Measurements from ENCODE around the gene LIX1. TPM values are rescaled to one million over a fixed set of nuclear protein-coding genes. Genes with fewer than 3 reads are reported as not detected.

The LIX1 gene
- total and polyA plus RNA-seq, 2 of the 8 experiments (the other 6 are each of a cell fraction or from before 2014, with no cell fraction given): 0.26 to 0.45 TPM

DNA sequence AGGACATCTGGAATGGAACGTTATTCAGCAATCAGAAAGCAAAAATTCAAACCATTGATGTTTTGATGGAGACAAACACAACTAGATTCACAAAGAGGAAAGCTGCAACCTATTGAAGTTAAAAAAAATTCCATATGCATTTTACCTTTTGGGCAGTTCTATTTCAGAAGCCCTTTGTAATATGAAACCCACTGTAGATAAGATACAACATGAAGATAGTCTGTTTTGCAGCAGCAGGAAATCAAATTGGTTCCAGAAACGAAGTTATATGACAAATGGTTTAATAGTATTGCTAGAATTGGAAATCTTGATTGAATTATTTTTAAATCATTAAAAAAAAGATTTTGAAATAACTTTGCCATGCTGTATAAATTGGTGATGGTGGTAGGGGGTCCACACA lies 872 bp downstream of the LIX1 start:
- Histone ChIP-seq H3K18ac (ENCODE audit: extremely low read depth, low read length) (no peak overlapping the region), H3K27ac (ENCODE audit: low read depth, low read length) (no peak overlapping the region), H3K4me1 (replicated peaks in 1 of 4; ENCODE audit: control insufficient read depth in 3 of 4, insufficient read depth in 4 of 4, low read length in 3 of 4) (peaks cover 0 to 6% (median 2%) of the 10 kb centered on the region in 4 experiments; a peak in 4 of 7 replicates), H2BK15ac (ENCODE audit: low read length) (no peak overlapping the region), H4K91ac (replicated peaks; ENCODE audit: insufficient read length, low read length) (no peak overlapping the region), H3K9me3 (ENCODE audit: insufficient read depth in 2 of 2, low read depth in 1 of 2, low read length in 1 of 2) (no peaks in the 10 kb centered on the region), H3K56ac (replicated peaks; ENCODE audit: insufficient read length, low read depth, low read length) (no peak overlapping the region), H3K4ac (replicated peaks; ENCODE audit: insufficient read length, low read depth, low read length) (no peak overlapping the region), H4K8ac (ENCODE audit: extremely low read depth, insufficient read depth, low read length) (no peak overlapping the region), H3K79me2 (ENCODE audit: control insufficient read depth in 1 of 2, insufficient read depth in 2 of 2, low read length in 2 of 2) (no peaks in the 10 kb centered on the region), H2AK5ac (ENCODE audit: low read depth, low read length) (no peak overlapping the region), H4K5ac (ENCODE audit: insufficient read length, low read depth, low read length) (no peak overlapping the region), H3K23me2 (ENCODE audit: low read depth, low read length) (no peaks in the 10 kb centered on the region), H2BK120ac (replicated peaks; ENCODE audit: low read depth, low read length) (no peak overlapping the region), H3K79me1 (ENCODE audit: low read depth, low read length) (no peaks in the 10 kb centered on the region), H3K36me3 (ENCODE audit: control insufficient read depth in 2 of 4, insufficient read depth in 4 of 4, low read length in 3 of 4) (no peaks in the 10 kb centered on the region), H3K14ac (ENCODE audit: insufficient read length) (no peak overlapping the region), H4K20me1 (replicated peaks in 1 of 2; ENCODE audit: control insufficient read depth in 1 of 2, insufficient read depth in 2 of 2, low read length in 2 of 2) (no peaks in the 10 kb centered on the region), H3K9ac (replicated peaks in 1 of 4; ENCODE audit: extremely low read depth in 1 of 4, low read depth in 3 of 4, low read length in 3 of 4) (no peak overlapping the region), H2BK20ac (ENCODE audit: low read length) (no peak overlapping the region), H2BK12ac (ENCODE audit: low read depth, low read length) (no peak overlapping the region), H3K23ac (ENCODE audit: insufficient read length) (no peak overlapping the region), H3K4me3 (ENCODE audit: extremely low read depth in 1 of 4, insufficient read depth in 2 of 4, low read depth in 3 of 4, low read length in 4 of 4) (no peak overlapping the region), H3K27me3 (replicated peaks in 1 of 4; ENCODE audit: control insufficient read depth in 3 of 4, extremely low read depth in 1 of 4, insufficient read depth in 3 of 4, low read length in 3 of 4) (no peaks in the 10 kb centered on the region), H2AFZ (ENCODE audit: low read length) (no peak overlapping the region), H2BK5ac (ENCODE audit: low read depth, low read length) (no peak overlapping the region), H3K4me2 (ENCODE audit: insufficient read depth in 1 of 2, low read depth in 2 of 2, low read length in 2 of 2) (no peak overlapping the region)
- FAIRE-seq: no peak
- ChIA-PET CTCF (ENCODE audit: partially characterized antibody) (interaction anchor here (0.6 to 9.4 kb wide), 26 partner anchors 10 to 454 kb away, joined by 3 to 160 read pairs (median 4); no protein-coding TSS in a partner anchor), POLR2A (ENCODE audit: partially characterized antibody) (no interaction called here)
- WGBS, 2 experiments (ENCODE audit: extremely low coverage in 1 of 2, insufficient coverage in 1 of 2, insufficient read length in 1 of 2, insufficient replicate concordance in 2 of 2, low coverage in 1 of 2, low lambda C conversion rate in 2 of 2, missing lambda C conversion rate in 1 of 2): 72% methylated on average over 2 of the region's 2 CpGs; no CpG with 5 or more reads in 1 of the 2 experiments
- TF ChIP-seq TAF7 (optimal IDR thresholded peaks at IDR 0.05; ENCODE audit: borderline replicate concordance, low read depth, low read length) (no peak), RNF2 (IDR thresholded peaks at IDR 0.05; ENCODE audit: borderline replicate concordance, low read depth, low read length, missing control alignments, poor library complexity, severe bottlenecking) (no peak), HDAC2 (IDR thresholded peaks at IDR 0.05; ENCODE audit: borderline replicate concordance in 1 of 2, low read depth in 2 of 2, low read length in 2 of 2) (no peak), CHD1 (IDR thresholded peaks at IDR 0.05; ENCODE audit: low read depth, low read length) (no peak), NRF1 (IDR thresholded peaks at IDR 0.05; ENCODE audit: low read depth, low read length) (no peak), CREB1 (IDR thresholded peaks at IDR 0.05) (no peak), CHD2 (IDR thresholded peaks at IDR 0.05; ENCODE audit: low read length) (no peak), POLR2AphosphoS5 (IDR thresholded peaks at IDR 0.05; ENCODE audit: low read depth, low read length) (no peak), GTF2F1 (IDR thresholded peaks at IDR 0.05; ENCODE audit: borderline replicate concordance, low read depth, low read length) (no peak), EZH2 (IDR thresholded peaks at IDR 0.05; ENCODE audit: low read depth, low read length, severe bottlenecking) (no peak), TEAD4 (IDR thresholded peaks at IDR 0.05; ENCODE audit: low read depth, low read length) (no peak)
- TF ChIP-seq, protein P1, sequence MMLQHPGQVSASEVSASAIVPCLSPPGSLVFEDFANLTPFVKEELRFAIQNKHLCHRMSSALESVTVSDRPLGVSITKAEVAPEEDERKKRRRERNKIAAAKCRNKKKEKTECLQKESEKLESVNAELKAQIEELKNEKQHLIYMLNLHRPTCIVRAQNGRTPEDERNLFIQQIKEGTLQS (IDR thresholded peaks at IDR 0.05; ENCODE audit: insufficient read depth, low read depth, low read length): no peak
- no peak for DNase-seq (ENCODE audit: low read depth in 1 of 2, low spot score in 2 of 2)
